Body of pancreas (tissue), 4 donors: Measurements from ENCODE around the gene FHAD1. TPM values are rescaled to one million over a fixed set of nuclear protein-coding genes. Genes with fewer than 3 reads are reported as not detected.

Experiments used
- ATAC-seq: fragments of 150-250 bp; one replicate; pipeline ENCODE4 v1.9.1; 2016
- DNase-seq, 4 donors: peaks; one replicate each; pipeline ENCODE4 v3.0.0-alpha.2; 2019
- H3K27ac ChIP-seq, 4 donors: fragments of 200-600 bp; sonication (generic); 1 replicate in 3 of 4; 2 replicates in 1 of 4; pipeline versions ENCODE4 v1.5.1 to v1.6.1; 2016 to 2019; ENCODE audit warnings: mild to moderate bottlenecking in 1 of 4, mixed read lengths in 1 of 4, moderate library complexity in 1 of 4
- H3K27me3 ChIP-seq, 2 donors: fragments of 200-600 bp; sonication (generic); one replicate each; pipeline ENCODE4 v1.6.0; 2016; ENCODE audit warnings: mild to moderate bottlenecking in 1 of 2
- H3K36me3 ChIP-seq, 2 donors: fragments of 200-600 bp; sonication (generic); replicated peaks in 1 of 2; 2 replicates each; pipeline ENCODE4 v1.5.1; 2016; ENCODE audit warnings: low read depth in 2 of 2; ENCODE audit not compliant: insufficient read depth in 1 of 2
- H3K4me1 ChIP-seq: fragments of 200-600 bp; sonication (generic); one replicate; pipeline ENCODE4 v1.6.0; 2016
- H3K4me3 ChIP-seq, 2 donors: fragments of 200-600 bp; sonication (generic); 1 replicate in 1 of 2; 2 replicates in 1 of 2; pipeline ENCODE4 v1.5.1; 2016 to 2019
- H3K9me3 ChIP-seq, 3 donors: fragments of 200-600 bp; sonication (generic); 1 replicate in 2 of 3; 2 replicates in 1 of 3; pipeline ENCODE4 v1.5.1; 2016
- POLR2A ChIP-seq, 3 donors: fragments of 450-650 bp; IDR thresholded peaks; one replicate each; pipeline ENCODE4 v1.6.1; 2016; ENCODE audit warnings: antibody characterized with exemption in 3 of 3, mild to moderate bottlenecking in 2 of 3
- WGBS, 2 donors: methylation state at CpG; one replicate each; pipeline ENCODE4 v1.1.5; 2017; 5-methylcytosine and 5-hydroxymethylcytosine counted together
- intact Hi-C: fragments of 100-400 bp; cut with DNase I; formaldehyde crosslinking; loops from one replicate; pipeline ENCODE4 v1.15.1; 2023
- total RNA-seq, 2 donors: library from RNA; depleted of rRNA; stranded (reverse); fragments of >200 nt; gene quantifications; one replicate each; pipeline ENCODE4 v1.1.0, GENCODE V29; 2016
- TF ChIP-seq, protein P1 (sequence below), 7 experiments: fragments of 450-650 bp in 4 of 7; fragments of 200-600 bp in 3 of 7; sonication (generic) in 3 of 7; IDR thresholded peaks; one replicate each; pipeline ENCODE4 v1.5.1; 2016 to 2019; ENCODE audit warnings: antibody characterized with exemption in 7 of 7

The FHAD1 gene
- total RNA-seq, 2 donors from 2014 or later: 2.9 to 4.9 TPM

DNA sequence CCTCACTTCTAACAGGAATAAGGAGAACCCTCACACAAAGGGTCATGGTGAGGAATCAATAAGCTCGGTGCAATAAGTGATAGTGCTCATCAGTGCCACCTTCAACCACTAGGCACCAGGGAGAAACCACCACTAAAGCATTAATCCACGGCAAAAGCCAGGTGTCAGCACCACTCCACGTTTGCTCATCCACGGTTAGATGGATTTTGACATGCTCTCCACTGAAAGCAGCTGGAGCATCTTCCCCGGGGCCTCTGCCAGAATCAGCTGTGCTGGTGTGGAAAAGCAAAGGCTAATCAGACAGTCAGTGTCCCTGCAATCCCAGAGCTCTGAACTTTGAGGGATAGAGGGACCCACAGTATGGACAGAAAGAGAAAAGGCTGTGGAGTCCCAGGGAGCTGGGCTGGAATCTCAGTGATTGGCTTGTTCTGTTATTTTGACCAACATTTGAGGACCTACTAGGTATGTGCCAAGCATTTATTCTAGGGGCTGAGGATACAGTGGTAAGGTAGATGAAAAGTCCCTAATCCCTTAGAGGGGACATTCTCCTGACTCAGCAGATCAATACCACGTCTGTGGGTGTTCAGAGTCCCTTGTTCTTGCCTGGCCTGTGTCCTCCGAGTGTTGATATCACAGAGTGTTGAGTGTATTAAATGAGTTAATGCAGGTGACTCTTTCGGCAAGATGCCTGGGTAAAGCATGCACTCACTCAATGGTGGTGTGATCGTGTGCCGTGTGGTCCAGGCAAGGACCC is 41.3 kb downstream of the FHAD1 start:
- 79 to 87% methylated on average over 10 of the region's 10 CpGs for WGBS, 2 donors
- intact Hi-C loops: no loop called here
- Histone ChIP-seq H3K9me3 (no peaks in the 10 kb centered on the region), H3K36me3 (no peaks in the 10 kb centered on the region), H3K27ac (no peak overlapping the region), H3K4me3 (no peak overlapping the region), H3K4me1 (peaks cover 30% of the 10 kb centered on the region), H3K27me3 (no peaks in the 10 kb centered on the region)
- DNase-seq: no peak
- no peak for ATAC-seq
- TF ChIP-seq POLR2A (IDR thresholded peaks at IDR 0.05): no peak
- TF ChIP-seq, protein P1, sequence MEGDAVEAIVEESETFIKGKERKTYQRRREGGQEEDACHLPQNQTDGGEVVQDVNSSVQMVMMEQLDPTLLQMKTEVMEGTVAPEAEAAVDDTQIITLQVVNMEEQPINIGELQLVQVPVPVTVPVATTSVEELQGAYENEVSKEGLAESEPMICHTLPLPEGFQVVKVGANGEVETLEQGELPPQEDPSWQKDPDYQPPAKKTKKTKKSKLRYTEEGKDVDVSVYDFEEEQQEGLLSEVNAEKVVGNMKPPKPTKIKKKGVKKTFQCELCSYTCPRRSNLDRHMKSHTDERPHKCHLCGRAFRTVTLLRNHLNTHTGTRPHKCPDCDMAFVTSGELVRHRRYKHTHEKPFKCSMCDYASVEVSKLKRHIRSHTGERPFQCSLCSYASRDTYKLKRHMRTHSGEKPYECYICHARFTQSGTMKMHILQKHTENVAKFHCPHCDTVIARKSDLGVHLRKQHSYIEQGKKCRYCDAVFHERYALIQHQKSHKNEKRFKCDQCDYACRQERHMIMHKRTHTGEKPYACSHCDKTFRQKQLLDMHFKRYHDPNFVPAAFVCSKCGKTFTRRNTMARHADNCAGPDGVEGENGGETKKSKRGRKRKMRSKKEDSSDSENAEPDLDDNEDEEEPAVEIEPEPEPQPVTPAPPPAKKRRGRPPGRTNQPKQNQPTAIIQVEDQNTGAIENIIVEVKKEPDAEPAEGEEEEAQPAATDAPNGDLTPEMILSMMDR (IDR thresholded peaks at IDR 0.05): peak in 4 of 7 experiments; percentile 8 to 42 (median 22)

DNA sequence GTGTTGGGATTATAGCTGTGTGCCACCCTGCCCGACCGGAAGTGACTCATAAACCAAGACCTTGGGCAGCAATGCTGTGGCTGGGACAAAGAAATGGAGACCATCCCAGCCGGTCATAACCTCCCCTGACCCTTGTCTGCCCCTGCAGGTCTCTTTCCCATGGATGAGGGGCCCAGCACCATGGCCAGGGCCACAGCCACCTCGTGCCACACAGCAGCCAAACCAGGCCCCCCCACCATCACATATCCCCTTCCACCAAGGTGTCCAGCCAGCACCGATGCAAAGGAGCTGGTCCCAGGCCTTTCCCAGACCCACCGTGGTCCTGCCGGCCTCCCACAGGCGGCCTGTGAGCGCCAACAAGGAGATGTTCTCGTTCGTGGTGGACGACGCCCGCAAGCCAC is 42.2 kb downstream of the FHAD1 start:
- ATAC-seq: no peak
- peaks cover 21% of the 10 kb centered on the region for H3K4me1 ChIP-seq
- WGBS, 2 donors: 86 to 91% methylated on average over 10 to 13 of the region's 14 CpGs
- no peak overlapping the region for H3K4me3 ChIP-seq
- intact Hi-C loops: no loop called here
- DNase-seq: no peak
- no peaks in the 10 kb centered on the region for H3K36me3 ChIP-seq
- H3K27ac ChIP-seq: no peak overlapping the region
- TF ChIP-seq, protein P1 (IDR thresholded peaks at IDR 0.05): no peak
- no peak for TF ChIP-seq POLR2A (IDR thresholded peaks at IDR 0.05)
- no peaks in the 10 kb centered on the region for H3K9me3 ChIP-seq
- no peaks in the 10 kb centered on the region for H3K27me3 ChIP-seq

DNA sequence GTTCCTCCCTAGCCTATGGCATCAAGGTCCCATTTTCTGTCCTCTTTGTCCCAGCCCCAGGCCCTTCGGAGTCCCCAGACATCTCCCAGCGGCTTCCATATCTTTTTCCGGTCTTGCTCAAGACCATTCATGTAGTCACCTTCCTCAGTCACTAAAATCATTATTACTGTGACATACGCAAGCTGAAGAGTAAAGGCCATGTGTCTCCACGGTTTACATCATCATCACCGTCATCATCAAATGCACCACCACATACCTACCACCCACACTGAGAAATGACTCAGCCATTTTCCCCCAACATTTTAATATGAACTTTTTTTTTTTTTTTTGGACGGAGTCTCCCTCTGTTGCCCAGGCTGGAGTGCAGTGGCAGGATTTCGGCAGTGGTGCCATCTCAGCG is 43.4 kb downstream of the FHAD1 start:
- 89 to 96% methylated on average over 9 of the region's 9 CpGs for WGBS, 2 donors
- intact Hi-C loops: no loop called here

DNA sequence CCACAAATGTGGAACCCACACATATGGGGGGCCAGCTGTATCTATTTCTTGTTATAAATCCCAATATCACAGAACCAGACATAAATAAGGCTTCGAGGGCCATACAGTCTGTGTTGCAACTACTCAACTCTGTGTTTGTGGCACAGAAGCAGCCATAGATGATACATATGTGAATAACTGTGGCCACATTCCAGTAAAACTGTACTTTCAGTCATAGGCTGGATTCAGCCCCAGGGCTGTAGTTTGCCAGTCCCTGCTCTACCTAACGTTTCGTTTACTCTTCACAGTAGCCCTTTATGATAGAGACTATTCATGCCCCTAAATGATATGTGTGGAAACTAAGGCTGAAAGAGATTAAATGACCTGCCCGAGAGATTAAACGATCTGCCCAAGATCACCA is 48.7 kb downstream of the FHAD1 start:
- DNase-seq: no peak
- no peak for TF ChIP-seq POLR2A (IDR thresholded peaks at IDR 0.05)
- TF ChIP-seq, protein P1 (IDR thresholded peaks at IDR 0.05): no peak
- intact Hi-C loops: no loop called here
- Histone ChIP-seq H3K4me3 (no peak overlapping the region), H3K27ac (no peak overlapping the region), H3K4me1 (no peaks in the 10 kb centered on the region), H3K9me3 (no peaks in the 10 kb centered on the region), H3K27me3 (no peaks in the 10 kb centered on the region), H3K36me3 (no peaks in the 10 kb centered on the region)
- ATAC-seq: no peak
- 75% methylated on average over 5 of the region's 5 CpGs for WGBS, 2 donors

More for the DNA sequence above, 43.4 kb downstream of the FHAD1 start:
- Histone ChIP-seq H3K4me3 (no peak overlapping the region), H3K27ac (no peak overlapping the region), H3K27me3 (no peaks in the 10 kb centered on the region), H3K4me1 (peaks cover 10% of the 10 kb centered on the region), H3K36me3 (no peaks in the 10 kb centered on the region), H3K9me3 (no peaks in the 10 kb centered on the region)
- no peak for TF ChIP-seq POLR2A (IDR thresholded peaks at IDR 0.05)
- TF ChIP-seq, protein P1 (IDR thresholded peaks at IDR 0.05): no peak
- DNase-seq (no peak), ATAC-seq (no peak)
